Urinary bladder (tissue), 4 donors: ENCODE results near the gene DNAJC9. TPM values are rescaled to one million over a fixed set of nuclear protein-coding genes. Genes with fewer than 3 reads are reported as not detected.

Experiments used
- DNase-seq: peaks from one replicate; pipeline ENCODE4 v3.0.0-alpha.2; 2015; ENCODE audit errors: extremely low spot score
- H3K27ac ChIP-seq: one replicate; pipeline ENCODE4 v1.5.1; 2013; ENCODE audit warnings: low read depth, mild to moderate bottlenecking, moderate library complexity
- H3K36me3 ChIP-seq: one replicate; pipeline ENCODE4 v1.6.1; 2013; ENCODE audit warnings: mild to moderate bottlenecking, moderate library complexity; ENCODE audit not compliant: insufficient read depth
- H3K4me1 ChIP-seq: one replicate; pipeline ENCODE4 v1.6.1; 2013; ENCODE audit warnings: mild to moderate bottlenecking, moderate library complexity; ENCODE audit not compliant: insufficient read depth
- H3K4me3 ChIP-seq: one replicate; pipeline ENCODE4 v1.5.1; 2013; ENCODE audit warnings: low read depth, low read length
- WGBS: extraction: QIAGEN DNeasy Blood & Tissue Kit; methylation state at CpG from one replicate; pipeline ENCODE4 v1.1.7; 2013; 5-methylcytosine and 5-hydroxymethylcytosine counted together
- polyA plus RNA-seq: library from polyadenylated mRNA; stranded (reverse); fragments of 200-250 nt; gene quantifications from one replicate; pipeline ENCODE4 v1.2.3, GENCODE V29; 2013
- total RNA-seq: library from RNA; depleted of rRNA; stranded (reverse); fragments of >200 nt; gene quantifications from one replicate; pipeline ENCODE4 v1.2.3, GENCODE V29; 2014
- donor health status: healthy with polysubstance abuse.
- donor health status: healthy.

Gene DNAJC9
- total and polyA plus RNA-seq, 2 donors: 12.7 to 27.8 TPM

GRCh38 chr10:73226663-73227062 lies 20.4 kb downstream of the DNAJC9 start:
- H3K4me1 ChIP-seq: no peaks in the 10 kb centered on the region
- DNase-seq: no peak
- H3K27ac ChIP-seq: no peak overlapping the region
- no peak overlapping the region for H3K4me3 ChIP-seq
- H3K36me3 ChIP-seq: no peaks in the 10 kb centered on the region

GRCh38 chr10:73225518-73225917 lies 21.5 kb downstream of the DNAJC9 start:
- no peak for DNase-seq
- H3K27ac ChIP-seq: no peak overlapping the region
- peaks cover 2% of the 10 kb centered on the region for H3K36me3 ChIP-seq
- no peaks in the 10 kb centered on the region for H3K4me1 ChIP-seq
- no peak overlapping the region for H3K4me3 ChIP-seq

- DNase-seq: no peak
- 97% methylated on average over 1 of the region's 1 CpG for WGBS
- Histone ChIP-seq H3K4me1 (no peaks in the 10 kb centered on the region), H3K4me3 (no peak overlapping the region), H3K36me3 (peaks cover 6% of the 10 kb centered on the region), H3K27ac (no peak overlapping the region)
Observed at GRCh38 chr10:73220989-73221388, 26.1 kb downstream of the DNAJC9 start.

GRCh38 chr10:73219384-73219783 lies 27.7 kb downstream of the DNAJC9 start:
- Histone ChIP-seq H3K4me1 (no peaks in the 10 kb centered on the region), H3K27ac (no peak overlapping the region), H3K4me3 (no peak overlapping the region), H3K36me3 (peaks cover 6% of the 10 kb centered on the region)
- DNase-seq: no peak

GRCh38 chr10:73218431-73219191 lies 28.4 kb downstream of the DNAJC9 start:
- no peak overlapping the region for H3K27ac ChIP-seq
- peaks cover 6% of the 10 kb centered on the region for H3K36me3 ChIP-seq
- DNase-seq: no peak
- 83% methylated on average over 2 of the region's 2 CpGs for WGBS
- no peak overlapping the region for H3K4me3 ChIP-seq
- no peaks in the 10 kb centered on the region for H3K4me1 ChIP-seq

- no peaks in the 10 kb centered on the region for H3K4me1 ChIP-seq
- H3K27ac ChIP-seq: no peak overlapping the region
- no peak overlapping the region for H3K4me3 ChIP-seq
- peaks cover 6% of the 10 kb centered on the region for H3K36me3 ChIP-seq
- DNase-seq: no peak
- 92% methylated on average over 2 of the region's 2 CpGs for WGBS
Observed at GRCh38 chr10:73217628-73218027, 29.4 kb downstream of the DNAJC9 start.

GRCh38 chr10:73215749-73216148 lies 31.3 kb downstream of the DNAJC9 start:
- no peaks in the 10 kb centered on the region for H3K4me1 ChIP-seq
- peaks cover 5% of the 10 kb centered on the region for H3K36me3 ChIP-seq
- no peak for DNase-seq
- no peak overlapping the region for H3K4me3 ChIP-seq
- no peak overlapping the region for H3K27ac ChIP-seq
- 98% methylated on average over 1 of the region's 1 CpG for WGBS

- no peaks in the 10 kb centered on the region for H3K4me1 ChIP-seq
- WGBS: 88% methylated on average over 4 of the region's 4 CpGs
- no peak overlapping the region for H3K27ac ChIP-seq
- peaks cover 3% of the 10 kb centered on the region for H3K36me3 ChIP-seq
- DNase-seq: no peak
- H3K4me3 ChIP-seq: no peak overlapping the region
Observed at GRCh38 chr10:73211106-73211811, 35.8 kb downstream of the DNAJC9 start.

- H3K4me1 ChIP-seq: no peaks in the 10 kb centered on the region
- H3K4me3 ChIP-seq: no peak overlapping the region
- 96% methylated on average over 3 of the region's 3 CpGs for WGBS
- peaks cover 3% of the 10 kb centered on the region for H3K36me3 ChIP-seq
- DNase-seq: no peak
- no peak overlapping the region for H3K27ac ChIP-seq
Observed at GRCh38 chr10:73210395-73211105, 36.5 kb downstream of the DNAJC9 start.

- WGBS: 76% methylated on average over 1 of the region's 1 CpG
- Histone ChIP-seq H3K27ac (no peak overlapping the region), H3K4me1 (no peaks in the 10 kb centered on the region), H3K36me3 (peaks cover 3% of the 10 kb centered on the region), H3K4me3 (no peak overlapping the region)
- no peak for DNase-seq
Observed at GRCh38 chr10:73209705-73210104, 37.4 kb downstream of the DNAJC9 start.

- Histone ChIP-seq H3K4me1 (no peaks in the 10 kb centered on the region), H3K36me3 (peaks cover 3% of the 10 kb centered on the region), H3K27ac (no peak overlapping the region), H3K4me3 (no peak overlapping the region)
- WGBS: 69% methylated on average over 2 of the region's 2 CpGs
- DNase-seq: no peak
Observed at GRCh38 chr10:73207883-73208282, 39.2 kb downstream of the DNAJC9 start.

- 99% methylated on average over 5 of the region's 5 CpGs for WGBS
- DNase-seq: no peak
- no peaks in the 10 kb centered on the region for H3K4me1 ChIP-seq
- no peak overlapping the region for H3K27ac ChIP-seq
- H3K4me3 ChIP-seq: no peak overlapping the region
- peaks cover 3% of the 10 kb centered on the region for H3K36me3 ChIP-seq
Observed at GRCh38 chr10:73206385-73206784, 40.7 kb downstream of the DNAJC9 start.

GRCh38 chr10:73205890-73206289 lies 41.2 kb downstream of the DNAJC9 start:
- WGBS: 99% methylated on average over 1 of the region's 1 CpG
- no peak overlapping the region for H3K4me3 ChIP-seq

GRCh38 chr10:73205081-73205480 lies 42.0 kb downstream of the DNAJC9 start:
- Histone ChIP-seq H3K4me1 (no peaks in the 10 kb centered on the region), H3K27ac (no peak overlapping the region), H3K36me3 (peaks cover 1% of the 10 kb centered on the region), H3K4me3 (no peak overlapping the region)
- DNase-seq: no peak
- WGBS: 93% methylated on average over 3 of the region's 3 CpGs

More at GRCh38 chr10:73205890-73206289, 41.2 kb downstream of the DNAJC9 start:
- Histone ChIP-seq H3K36me3 (peaks cover 3% of the 10 kb centered on the region), H3K4me1 (no peaks in the 10 kb centered on the region), H3K27ac (no peak overlapping the region)
- no peak for DNase-seq
